Breast epithelium (tissue), 4 donors: Measurements from ENCODE around the gene SMCR8. TPM values are rescaled to one million over a fixed set of nuclear protein-coding genes. Genes with fewer than 3 reads are reported as not detected.

Source experiments
- DNase-seq, 2 donors: peaks; one replicate each; pipeline ENCODE4 v3.0.0-alpha.2; 2019; ENCODE audit warnings: low spot score in 2 of 2
- H3K27ac ChIP-seq, 2 donors: fragments of 200-600 bp; sonication (generic) in 1 of 2; one replicate each; pipeline ENCODE4 v1.5.1; 2016 to 2019; ENCODE audit warnings: mild to moderate bottlenecking in 1 of 2
- H3K27me3 ChIP-seq, 2 donors: fragments of 200-600 bp; sonication (generic) in 1 of 2; one replicate each; pipeline versions ENCODE4 v1.5.1 to v1.6.0; 2017 to 2019; ENCODE audit warnings: control low read depth in 1 of 2, mild to moderate bottlenecking in 1 of 2
- H3K36me3 ChIP-seq: fragments of 200-600 bp; one replicate; pipeline ENCODE4 v1.5.1; 2019
- H3K4me1 ChIP-seq, 2 donors: fragments of 200-600 bp; sonication (generic); one replicate each; pipeline ENCODE4 v1.5.1; 2016 to 2019; ENCODE audit warnings: control low read depth in 1 of 2
- H3K4me3 ChIP-seq, 3 donors: fragments of 200-600 bp; sonication (generic); 1 replicate in 2 of 3; 2 replicates in 1 of 3; pipeline ENCODE4 v1.5.1; 2016 to 2019; ENCODE audit warnings: mild to moderate bottlenecking in 3 of 3, moderate library complexity in 2 of 3
- H3K9me3 ChIP-seq, 2 donors: fragments of 200-600 bp; sonication (generic) in 1 of 2; one replicate each; pipeline ENCODE4 v1.5.1; 2016 to 2019; ENCODE audit warnings: control low read depth in 1 of 2
- POLR2A ChIP-seq: fragments of 450-650 bp; IDR thresholded peaks from one replicate; pipeline ENCODE4 v1.6.1; 2016; ENCODE audit warnings: antibody characterized with exemption, mild to moderate bottlenecking, moderate library complexity
- POLR2AphosphoS5 ChIP-seq, 3 donors: sonication (generic); formaldehyde crosslinking; IDR thresholded peaks; one replicate each; pipeline ENCODE4 v1.6.1; 2017; ENCODE audit warnings: antibody characterized with exemption in 3 of 3
- intact Hi-C: fragments of 100-400 bp; cut with DNase I; formaldehyde crosslinking; loops from one replicate; pipeline ENCODE4 v1.15.1; 2023; ENCODE audit warnings: low total_unique reads
- total RNA-seq, 3 donors: library from RNA; depleted of rRNA; stranded (reverse); fragments of >200 nt; gene quantifications; one replicate each; pipeline ENCODE4 v1.1.0, GENCODE V29; 2016
- TF ChIP-seq, protein P1 (sequence below), 3 donors: fragments of 450-650 bp; IDR thresholded peaks; one replicate each; pipeline ENCODE4 v1.5.1; 2016 to 2017; ENCODE audit warnings: antibody characterized with exemption in 3 of 3, mild to moderate bottlenecking in 3 of 3, moderate library complexity in 3 of 3

Gene SMCR8
- total RNA-seq, 3 donors from 2014 or later = 16.4 to 20.9 (median 16.8) TPM

DNA sequence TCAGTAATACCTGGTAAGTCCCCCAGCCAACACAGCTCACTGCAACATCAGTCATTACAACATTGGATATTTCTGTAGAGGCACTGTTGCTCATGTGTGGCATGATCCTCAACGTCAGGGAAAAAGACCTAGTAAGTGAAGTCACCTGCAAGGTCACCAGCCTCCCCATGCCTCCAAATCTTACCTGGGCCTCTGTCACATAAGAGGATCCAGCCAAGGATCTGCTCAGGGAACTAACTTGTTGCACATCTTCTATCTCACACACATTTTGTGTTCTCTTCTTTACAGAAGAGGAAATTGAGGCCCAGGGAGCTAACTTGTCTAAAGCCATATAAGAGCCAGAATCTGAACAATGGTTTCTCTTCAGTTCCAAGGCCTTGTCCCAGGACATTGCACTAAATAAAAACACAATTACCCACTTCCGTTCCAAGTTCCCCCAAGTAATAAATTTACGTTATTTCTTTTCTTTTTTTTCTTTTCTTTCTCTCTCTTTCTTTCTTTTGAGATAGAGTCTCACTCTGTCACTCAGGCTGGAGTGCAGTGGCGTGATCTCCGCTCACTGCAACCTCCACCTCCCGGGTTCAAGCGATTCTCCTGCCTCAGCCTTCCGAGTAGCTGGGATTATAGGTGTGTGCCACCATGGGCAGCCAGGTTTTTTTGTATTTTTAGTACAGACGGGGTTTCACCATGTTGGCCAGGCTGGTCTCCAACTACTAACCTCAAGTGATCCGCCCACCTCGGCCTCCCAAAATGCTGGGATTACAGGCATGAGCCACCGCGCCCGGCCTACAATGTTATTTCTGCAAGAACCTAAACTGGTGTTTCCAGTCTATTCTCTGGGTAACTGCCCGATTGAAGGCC, 47.0 kb downstream of the SMCR8 start:
- Histone ChIP-seq H3K27ac (peak overlapping the region; percentile 72 to 90), H3K27me3 (no peaks in the 10 kb centered on the region), H3K36me3 (no peaks in the 10 kb centered on the region), H3K4me1 (peaks cover 0 to 4% of the 10 kb centered on the region in 2 donors), H3K4me3 (peak overlapping the region; percentile 71 to 82 (median 82)), H3K9me3 (no peaks in the 10 kb centered on the region)
- TF ChIP-seq POLR2A = no peak
- no peak for TF ChIP-seq POLR2AphosphoS5 (IDR thresholded peaks at IDR 0.05)
- TF ChIP-seq, protein P1, sequence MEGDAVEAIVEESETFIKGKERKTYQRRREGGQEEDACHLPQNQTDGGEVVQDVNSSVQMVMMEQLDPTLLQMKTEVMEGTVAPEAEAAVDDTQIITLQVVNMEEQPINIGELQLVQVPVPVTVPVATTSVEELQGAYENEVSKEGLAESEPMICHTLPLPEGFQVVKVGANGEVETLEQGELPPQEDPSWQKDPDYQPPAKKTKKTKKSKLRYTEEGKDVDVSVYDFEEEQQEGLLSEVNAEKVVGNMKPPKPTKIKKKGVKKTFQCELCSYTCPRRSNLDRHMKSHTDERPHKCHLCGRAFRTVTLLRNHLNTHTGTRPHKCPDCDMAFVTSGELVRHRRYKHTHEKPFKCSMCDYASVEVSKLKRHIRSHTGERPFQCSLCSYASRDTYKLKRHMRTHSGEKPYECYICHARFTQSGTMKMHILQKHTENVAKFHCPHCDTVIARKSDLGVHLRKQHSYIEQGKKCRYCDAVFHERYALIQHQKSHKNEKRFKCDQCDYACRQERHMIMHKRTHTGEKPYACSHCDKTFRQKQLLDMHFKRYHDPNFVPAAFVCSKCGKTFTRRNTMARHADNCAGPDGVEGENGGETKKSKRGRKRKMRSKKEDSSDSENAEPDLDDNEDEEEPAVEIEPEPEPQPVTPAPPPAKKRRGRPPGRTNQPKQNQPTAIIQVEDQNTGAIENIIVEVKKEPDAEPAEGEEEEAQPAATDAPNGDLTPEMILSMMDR (IDR thresholded peaks at IDR 0.05) = no peak
- intact Hi-C loops = no loop called here
- DNase-seq = peak in 1 of 2 donors; percentile 40

DNA sequence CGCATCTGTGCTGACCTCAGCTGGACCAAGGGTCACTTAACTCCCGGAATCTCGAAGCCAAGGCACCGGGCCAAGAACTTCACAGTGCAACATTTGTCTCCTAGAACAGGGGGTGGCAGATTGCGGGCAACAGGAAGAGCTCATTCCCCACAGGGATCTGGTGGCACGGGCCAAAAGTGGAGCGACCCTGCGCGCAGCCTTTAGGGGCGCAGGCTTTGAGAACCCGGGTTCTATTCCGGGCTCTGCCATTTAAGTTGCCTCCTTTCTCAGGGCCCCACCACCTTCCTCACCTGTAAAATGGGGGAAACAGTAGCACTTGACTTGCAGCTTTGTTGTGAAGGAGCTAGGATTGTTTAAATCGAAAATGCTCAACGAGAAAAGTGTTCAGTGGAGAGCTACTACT, 47.6 kb downstream of the SMCR8 start:
- no peak for DNase-seq
- H3K4me3 ChIP-seq = peak overlapping the region; percentile 71 to 82 (median 82)
- intact Hi-C loops = no loop called here
- H3K27me3 ChIP-seq = no peaks in the 10 kb centered on the region
- TF ChIP-seq, protein P1 (IDR thresholded peaks at IDR 0.05) = no peak
- TF ChIP-seq POLR2AphosphoS5 (IDR thresholded peaks at IDR 0.05) (no peak), POLR2A (no peak)
- peak overlapping the region; percentile 72 to 90 for H3K27ac ChIP-seq
- no peaks in the 10 kb centered on the region for H3K9me3 ChIP-seq
- no peaks in the 10 kb centered on the region for H3K36me3 ChIP-seq
- peaks cover 0 to 4% of the 10 kb centered on the region in 2 donors for H3K4me1 ChIP-seq

DNA sequence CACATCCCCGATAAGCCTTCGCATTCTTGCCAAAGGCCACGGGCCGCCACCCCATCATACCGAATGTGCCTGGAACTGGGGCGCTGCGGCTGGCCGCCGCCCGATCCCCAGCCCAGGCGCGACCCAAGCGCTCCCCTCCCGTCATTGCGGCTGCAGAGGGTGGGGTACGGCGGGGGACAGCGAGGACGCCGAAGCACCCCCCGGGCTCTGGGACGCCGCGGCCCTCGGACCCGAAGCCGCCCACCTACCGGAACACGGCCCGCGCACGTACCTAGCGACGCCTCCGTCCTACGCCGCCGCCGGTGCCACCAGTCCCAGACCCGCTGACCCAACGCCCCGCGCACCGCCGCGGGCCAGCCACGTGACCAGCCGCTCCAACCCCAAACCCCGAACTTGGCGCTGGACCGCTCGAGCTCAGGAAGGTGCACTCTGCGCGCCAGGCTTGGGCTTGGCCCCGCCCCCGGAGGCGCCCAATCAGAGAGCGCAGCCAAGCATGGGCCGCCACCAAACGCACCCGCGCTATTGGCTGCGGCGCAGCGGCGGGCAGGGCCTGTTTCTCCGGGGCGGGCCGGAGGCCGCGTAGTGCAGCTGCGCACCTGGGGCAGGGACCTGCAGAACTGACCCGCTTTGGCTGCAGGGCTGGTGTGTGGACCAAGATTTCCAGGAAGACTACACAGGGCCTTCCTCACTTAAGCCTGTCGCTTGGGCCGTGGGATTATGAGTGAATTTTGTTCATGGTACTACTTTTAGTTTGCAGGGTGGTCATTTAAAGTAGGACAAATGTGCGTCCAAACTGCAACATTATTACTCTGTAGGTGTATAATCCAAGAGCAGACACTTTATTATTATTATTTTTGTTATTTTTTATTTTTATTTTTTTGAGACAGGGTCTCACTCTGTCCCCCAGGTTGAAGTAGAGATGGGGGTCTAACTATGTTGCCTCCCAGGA, 48.3 kb downstream of the SMCR8 start, which contains the start of gene SHMT1:
Gene SHMT1, minus strand, starts transcription at position 450 of the 949 bp plus-strand sequence. CDS start 7,569 bp downstream, outside the sequence.
- no peaks in the 10 kb centered on the region for H3K36me3 ChIP-seq
- TF ChIP-seq, protein P1 (IDR thresholded peaks at IDR 0.05) = no peak
- TF ChIP-seq POLR2AphosphoS5 (IDR thresholded peaks at IDR 0.05) (peak; percentile 45 to 50 (median 48)), POLR2A (no peak)
- H3K27me3 ChIP-seq = no peaks in the 10 kb centered on the region
- peak; percentile 93 to 94 for DNase-seq
- no peaks in the 10 kb centered on the region for H3K9me3 ChIP-seq
- H3K4me3 ChIP-seq = peak within 1 kb of the TSS; percentile 71 to 82 (median 82)
- H3K4me1 ChIP-seq = peaks cover 0 to 4% of the 10 kb centered on the region in 2 donors
- H3K27ac ChIP-seq = peak within 1 kb of the TSS; percentile 72 to 90
- intact Hi-C loops = no loop called here

DNA sequence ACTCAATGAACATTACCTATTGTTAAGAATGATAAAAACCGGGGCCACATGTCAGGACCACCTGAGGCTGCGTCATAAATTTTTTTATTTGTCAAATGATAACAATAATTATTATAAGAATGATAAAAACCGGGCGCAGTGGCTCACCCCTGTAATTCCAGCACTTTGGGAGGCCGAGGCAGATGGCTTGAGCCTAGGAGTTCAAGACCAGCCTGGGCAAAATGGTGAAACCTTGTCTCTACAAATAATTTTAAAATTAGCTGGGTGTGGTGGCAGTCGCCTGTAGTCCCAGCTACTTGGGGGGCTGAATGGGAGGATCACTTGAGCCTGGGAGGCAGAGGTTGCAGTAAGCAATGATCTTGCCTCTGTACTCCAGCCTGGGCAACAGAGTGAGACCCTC, 49.1 kb downstream of the SMCR8 start:
- no peak for DNase-seq
- peaks cover 0 to 4% of the 10 kb centered on the region in 2 donors for H3K4me1 ChIP-seq
- no peak overlapping the region for H3K4me3 ChIP-seq
- no peaks in the 10 kb centered on the region for H3K27me3 ChIP-seq
- intact Hi-C loops = no loop called here
- TF ChIP-seq, protein P1 (IDR thresholded peaks at IDR 0.05) = no peak
- TF ChIP-seq POLR2A (no peak), POLR2AphosphoS5 (IDR thresholded peaks at IDR 0.05) (no peak)
- H3K9me3 ChIP-seq = no peaks in the 10 kb centered on the region
- H3K36me3 ChIP-seq = no peaks in the 10 kb centered on the region
- H3K27ac ChIP-seq = no peak overlapping the region
